B cell (primary cell): ENCODE data around the gene TMEM92. TPM values are rescaled to one million over a fixed set of nuclear protein-coding genes. Genes with fewer than 3 reads are reported as not detected.

Source experiments
- ATAC-seq: fragments of 200-7000 bp; cut with Tn5 transposase; one replicate; pipeline ENCODE4 v1.10.0; 2021; ENCODE audit warnings: low read depth, mild to moderate bottlenecking, moderate number of reproducible peaks, moderate library complexity
- CTCF ChIA-PET: fragments of 350-600 bp; sonication (Branson Sonifier 250); formaldehyde crosslinking; loops from one replicate; lab custom pipeline; 2021; ENCODE audit warnings: antibody characterized with exemption, inconsistent platforms; lab: Charles Lee
- POLR2A ChIA-PET: fragments of 350-600 bp; sonication (Branson Sonifier 250); formaldehyde crosslinking; loops from one replicate; lab custom pipeline; 2021; ENCODE audit warnings: antibody characterized with exemption; lab: Charles Lee
- DNase-seq: peaks from one replicate; pipeline ENCODE4 v3.0.0; 2013
- H2AFZ ChIP-seq: 2 replicates; pipeline ENCODE4 v1.6.1; 2012; ENCODE audit warnings: mild to moderate bottlenecking, low read depth, low read length; ENCODE audit not compliant: insufficient read depth, poor library complexity, severe bottlenecking
- H3K27ac ChIP-seq, 2 donors: 1 replicate in 1 of 2; 2 replicates in 1 of 2; pipeline ENCODE4 v1.5.1; 2012 to 2013; ENCODE audit warnings: low read length in 2 of 2, mild to moderate bottlenecking in 2 of 2, moderate library complexity in 1 of 2
- H3K27me3 ChIP-seq, 4 experiments: fragments of 200-600 bp in 1 of 4; sonication (generic) in 1 of 4; replicated peaks in 1 of 4; 1 replicate in 2 of 4; 2 replicates in 2 of 4; pipeline versions ENCODE4 v1.6.1 to v1.7.0; 2013 to 2016; ENCODE audit warnings: low read length in 3 of 4, mild to moderate bottlenecking in 2 of 4, mixed read lengths in 1 of 4, moderate library complexity in 1 of 4; ENCODE audit not compliant: insufficient read depth in 4 of 4, control insufficient read depth in 3 of 4; ENCODE audit errors: control extremely low read depth in 1 of 4
- H3K36me3 ChIP-seq, 2 experiments: replicated peaks in 1 of 2; 1 replicate in 1 of 2; 2 replicates in 1 of 2; pipeline versions ENCODE4 v1.6.1 to v1.7.1; 2013; ENCODE audit warnings: low read length in 1 of 2; ENCODE audit not compliant: insufficient read depth in 2 of 2, control insufficient read depth in 1 of 2; ENCODE audit errors: control extremely low read depth in 1 of 2, extremely low read depth in 1 of 2
- H3K4me1 ChIP-seq, 2 donors: fragments of 200-600 bp in 1 of 2; sonication (generic) in 1 of 2; 1 replicate in 1 of 2; 2 replicates in 1 of 2; pipeline versions ENCODE4 v1.5.1 to v1.6.1; 2013 to 2017; ENCODE audit warnings: low read length in 2 of 2; ENCODE audit not compliant: control insufficient read depth in 2 of 2, insufficient read depth in 2 of 2
- H3K4me2 ChIP-seq: replicated peaks from 2 replicates; pipeline ENCODE3; 2012; ENCODE audit warnings: mild to moderate bottlenecking, low read depth, low read length; ENCODE audit not compliant: poor library complexity, severe bottlenecking
- H3K4me3 ChIP-seq, 5 experiments: fragments of 200-600 bp in 1 of 5; sonication (generic) in 1 of 5; 1 replicate in 3 of 5; 2 replicates in 2 of 5; pipeline versions ENCODE4 v1.5.1 to v1.7.0; 2011 to 2016; ENCODE audit warnings: low read length in 4 of 5, mild to moderate bottlenecking in 4 of 5, low read depth in 2 of 5, control low read depth in 1 of 5, moderate library complexity in 1 of 5; ENCODE audit not compliant: insufficient read depth in 1 of 5; ENCODE audit errors: control extremely low read depth in 1 of 5, extremely low read depth in 1 of 5
- H3K79me2 ChIP-seq: fragments of 200-600 bp; sonication (generic); one replicate; pipeline ENCODE4 v1.6.0; 2016; ENCODE audit warnings: low read length; ENCODE audit not compliant: control insufficient read depth, insufficient read depth
- H3K9ac ChIP-seq: fragments of 200-600 bp; sonication (generic); 2 replicates; pipeline ENCODE4 v1.6.1; 2017; ENCODE audit warnings: mild to moderate bottlenecking, low read length, moderate library complexity
- H3K9me3 ChIP-seq, 3 donors: one replicate each; pipeline versions ENCODE4 v1.6.1 to v1.7.1; 2013; ENCODE audit warnings: low read length in 2 of 3; ENCODE audit not compliant: control insufficient read depth in 2 of 3, insufficient read depth in 1 of 3; ENCODE audit errors: control extremely low read depth in 1 of 3
- H4K20me1 ChIP-seq: 2 replicates; pipeline ENCODE4 v1.6.0; 2012; ENCODE audit warnings: mild to moderate bottlenecking, low read length; ENCODE audit not compliant: insufficient read depth, control insufficient read depth, poor library complexity, severe bottlenecking
- H3K27ac Mint-ChIP-seq: one replicate; pipeline ENCODE4 v1.8.0; 2021; ENCODE audit warnings: mixed read lengths
- H3K27me3 Mint-ChIP-seq: one replicate; pipeline ENCODE4 v1.8.0; 2021; ENCODE audit warnings: mixed read lengths
- H3K4me1 Mint-ChIP-seq: one replicate; pipeline ENCODE4 v1.8.0; 2021; ENCODE audit warnings: mixed read lengths
- H3K4me3 Mint-ChIP-seq: one replicate; pipeline ENCODE4 v1.8.0; 2021; ENCODE audit warnings: mixed read lengths
- H3K9me3 Mint-ChIP-seq: one replicate; pipeline ENCODE4 v1.8.0; 2022; ENCODE audit warnings: mixed read lengths; ENCODE audit not compliant: insufficient read depth
- CTCF ChIP-seq: fragments of 200-600 bp; IDR thresholded peaks from one replicate; pipeline ENCODE4 v1.8.0; 2022; ENCODE audit warnings: antibody characterized with exemption, mild to moderate bottlenecking
- EZH2 ChIP-seq: IDR thresholded peaks from 2 replicates; pipeline ENCODE4 v1.6.1; 2012; ENCODE audit warnings: borderline replicate concordance, low read depth, mild to moderate bottlenecking, moderate library complexity, low read length; ENCODE audit not compliant: insufficient read depth, poor library complexity, severe bottlenecking
- WGBS: methylation state at CpG from one replicate; pipeline ENCODE4 v1.1.5; 2013; ENCODE audit warnings: missing lambda C conversion rate; ENCODE audit not compliant: insufficient coverage; 5-methylcytosine and 5-hydroxymethylcytosine counted together
- intact Hi-C: fragments of 100-400 bp; cut with micrococcal nuclease; formaldehyde crosslinking; loops from one replicate; pipeline ENCODE4 v1.10.0; 2022
- polyA plus RNA-seq: library from polyadenylated mRNA; depleted of rRNA; stranded (reverse); fragments of >200 nt; gene quantifications from 2 replicates; pipeline ENCODE4 v1.2.3, GENCODE V29; 2012
- total RNA-seq, 2 donors: library from RNA; stranded (reverse); fragments of 120-200 nt in 1 of 2; gene quantifications; 1 replicate in 1 of 2; 2 replicates in 1 of 2; pipeline versions ENCODE4 v1.2.3 to v1.2.4, GENCODE V29; 2013 to 2022

The TMEM92 gene
- total and polyA plus RNA-seq, 2 donors (not counting 1 experiment from before 2014, with no cell fraction given), result not detected

GRCh38 chr17:50264263-50265113 lies 9.8 kb upstream of the TMEM92 start:
- Histone ChIP-seq H4K20me1 (no peaks in the 10 kb centered on the region), H3K27me3 (peaks cover 0 to 3% (median 0%) of the 10 kb centered on the region in 4 experiments), H3K27ac (no peak overlapping the region), H3K9me3 (no peaks in the 10 kb centered on the region), H3K79me2 (no peaks in the 10 kb centered on the region), H3K36me3 (no peaks in the 10 kb centered on the region), H3K4me3 (no peak overlapping the region), H2AFZ (no peak overlapping the region), H3K4me2 (no peak overlapping the region), H3K9ac (no peak overlapping the region), H3K4me1 (no peaks in the 10 kb centered on the region)
- intact Hi-C loops, result no loop called here
- no peaks in the 10 kb centered on the region for H3K4me1 Mint-ChIP-seq
- no peak for DNase-seq
- no peak overlapping the region for H3K4me3 Mint-ChIP-seq
- H3K9me3 Mint-ChIP-seq, result no peaks in the 10 kb centered on the region
- no peak overlapping the region for H3K27ac Mint-ChIP-seq
- H3K27me3 Mint-ChIP-seq, result peaks cover 26% of the 10 kb centered on the region
- POLR2A ChIA-PET, result no interaction called here
- TF ChIP-seq EZH2 (no peak), CTCF (no peak)
- CTCF ChIA-PET, result no interaction called here
- WGBS, result 91% methylated on average over 23 of the region's 23 CpGs
- no peak for ATAC-seq

GRCh38 chr17:50265212-50265611 lies 9.1 kb upstream of the TMEM92 start:
- no peak overlapping the region for H3K9ac ChIP-seq
- 100% methylated on average over 2 of the region's 2 CpGs for WGBS
- Mint-ChIP-seq H3K4me3 (no peak overlapping the region), H3K9me3 (no peaks in the 10 kb centered on the region), H3K27me3 (peaks cover 26% of the 10 kb centered on the region), H3K4me1 (no peaks in the 10 kb centered on the region), H3K27ac (no peak overlapping the region)
- no peak for ATAC-seq
- H3K27ac ChIP-seq, result no peak overlapping the region
- no peak for DNase-seq
- TF ChIP-seq EZH2, result no peak
- TF ChIP-seq CTCF, result no peak
- ChIA-PET CTCF (interaction anchor here (0.6 to 1.4 kb wide), 2 partner anchors 11 to 96 kb away, joined by 3 to 5 read pairs; no protein-coding TSS in a partner anchor), POLR2A (no interaction called here)
- no peak overlapping the region for H3K4me3 ChIP-seq
- H3K79me2 ChIP-seq, result no peaks in the 10 kb centered on the region
- no peak overlapping the region for H3K4me2 ChIP-seq
- H3K4me1 ChIP-seq, result no peaks in the 10 kb centered on the region
- H4K20me1 ChIP-seq, result no peaks in the 10 kb centered on the region
- no peak overlapping the region for H2AFZ ChIP-seq
- intact Hi-C loops, result no loop called here
- no peaks in the 10 kb centered on the region for H3K9me3 ChIP-seq
- H3K27me3 ChIP-seq, result peaks cover 0 to 3% (median 0%) of the 10 kb centered on the region in 4 experiments
- H3K36me3 ChIP-seq, result no peaks in the 10 kb centered on the region
